Thymus (tissue), 11 donors: ENCODE measurements around the gene SSH2. TPM values are rescaled to one million over a fixed set of nuclear protein-coding genes. Genes with fewer than 3 reads are reported as not detected.

Source experiments
- DNase-seq, 9 donors: peaks; one replicate each; pipeline ENCODE4 v3.0.0-alpha.2; 2013; ENCODE audit warnings: low spot score in 9 of 9, low read depth in 6 of 9, missing footprints in 1 of 9
- H3K27ac ChIP-seq, 2 donors: one replicate each; pipeline ENCODE4 v1.5.1; 2013; ENCODE audit warnings: control low read depth in 1 of 2, low read depth in 1 of 2, low read length in 1 of 2, mild to moderate bottlenecking in 1 of 2, moderate library complexity in 1 of 2
- H3K27me3 ChIP-seq, 2 donors: one replicate each; pipeline ENCODE4 v1.5.1; 2013; ENCODE audit warnings: low read length in 1 of 2; ENCODE audit not compliant: control insufficient read depth in 2 of 2, insufficient read depth in 1 of 2
- H3K36me3 ChIP-seq, 2 donors: one replicate each; pipeline ENCODE4 v1.5.1; 2013; ENCODE audit warnings: low read length in 1 of 2, mild to moderate bottlenecking in 1 of 2, moderate library complexity in 1 of 2; ENCODE audit not compliant: control insufficient read depth in 2 of 2, insufficient read depth in 2 of 2
- H3K4me1 ChIP-seq, 2 donors: one replicate each; pipeline ENCODE4 v1.5.1; 2013; ENCODE audit warnings: low read length in 2 of 2; ENCODE audit not compliant: control insufficient read depth in 2 of 2, insufficient read depth in 2 of 2
- H3K4me3 ChIP-seq, 2 donors: one replicate each; pipeline ENCODE4 v1.5.1; 2013; ENCODE audit warnings: low read length in 2 of 2, control low read depth in 1 of 2, mild to moderate bottlenecking in 1 of 2
- H3K9me3 ChIP-seq, 2 donors: one replicate each; pipeline ENCODE4 v1.5.1; 2013; ENCODE audit warnings: low read length in 1 of 2, mild to moderate bottlenecking in 1 of 2; ENCODE audit not compliant: control insufficient read depth in 2 of 2, insufficient read depth in 1 of 2
- WGBS: extraction: QIAGEN DNeasy Blood & Tissue Kit; methylation state at CpG from one replicate; pipeline ENCODE4 v1.1.7; 2013; 5-methylcytosine and 5-hydroxymethylcytosine counted together
- polyA plus RNA-seq: library from polyadenylated mRNA; stranded (reverse); fragments of 200-250 nt; gene quantifications from one replicate; pipeline ENCODE4 v1.2.3, GENCODE V29; 2013
- total RNA-seq: library from RNA; stranded (reverse); fragments of 120-200 nt; gene quantifications from one replicate; pipeline ENCODE4 v1.2.4, GENCODE V29; 2013
- donor health status: healthy.

The SSH2 gene
- total and polyA plus RNA-seq, 2 donors, result 25.4 to 28.5 TPM

- WGBS, result 70% methylated on average over 15 of the region's 15 CpGs
- Histone ChIP-seq H3K27me3 (no peaks in the 10 kb centered on the region), H3K9me3 (no peaks in the 10 kb centered on the region), H3K4me1 (peaks cover 10 to 21% of the 10 kb centered on the region in 2 donors), H3K4me3 (no peak overlapping the region), H3K27ac (peak overlapping the region in 1 of 2 donors; percentile 14), H3K36me3 (peaks cover 71 to 84% of the 10 kb centered on the region in 2 donors)
- DNase-seq, result peak in 8 of 9 donors; percentile 75 to 93 (median 86)
These were observed 349.9 kb downstream of the SSH2 start for GRCh38 chr17:29579866-29580771.

GRCh38 chr17:29578626-29579485 lies 351.2 kb downstream of the SSH2 start:
- H3K27ac ChIP-seq, result no peak overlapping the region
- no peak overlapping the region for H3K4me3 ChIP-seq
- no peak for DNase-seq

GRCh38 chr17:29577385-29578211 lies 352.4 kb downstream of the SSH2 start:
- 92% methylated on average over 22 of the region's 22 CpGs for WGBS
- DNase-seq, result no peak
- Histone ChIP-seq H3K4me3 (no peak overlapping the region), H3K27ac (no peak overlapping the region), H3K9me3 (no peaks in the 10 kb centered on the region), H3K27me3 (no peaks in the 10 kb centered on the region), H3K4me1 (peaks cover 4 to 9% of the 10 kb centered on the region in 2 donors), H3K36me3 (peaks cover 79 to 94% of the 10 kb centered on the region in 2 donors)

More at GRCh38 chr17:29578626-29579485, 351.2 kb downstream of the SSH2 start:
- WGBS, result 97% methylated on average over 14 of the region's 14 CpGs
- H3K27me3 ChIP-seq, result no peaks in the 10 kb centered on the region
- peaks cover 81 to 96% of the 10 kb centered on the region in 2 donors for H3K36me3 ChIP-seq
- peaks cover 4 to 8% of the 10 kb centered on the region in 2 donors for H3K4me1 ChIP-seq
- no peaks in the 10 kb centered on the region for H3K9me3 ChIP-seq

- peaks cover 4 to 14% of the 10 kb centered on the region in 2 donors for H3K4me1 ChIP-seq
- H3K27ac ChIP-seq, result no peak overlapping the region
- no peaks in the 10 kb centered on the region for H3K9me3 ChIP-seq
- H3K27me3 ChIP-seq, result no peaks in the 10 kb centered on the region
- H3K36me3 ChIP-seq, result peaks cover 76 to 88% of the 10 kb centered on the region in 2 donors
- no peak for DNase-seq
- H3K4me3 ChIP-seq, result no peak overlapping the region
- 99% methylated on average over 9 of the region's 9 CpGs for WGBS
These were observed 353.0 kb downstream of the SSH2 start for GRCh38 chr17:29577001-29577370.

- no peak overlapping the region for H3K4me3 ChIP-seq
- H3K36me3 ChIP-seq, result peaks cover 73 to 84% of the 10 kb centered on the region in 2 donors
- H3K27ac ChIP-seq, result no peak overlapping the region
- H3K4me1 ChIP-seq, result peaks cover 4 to 14% of the 10 kb centered on the region in 2 donors
- H3K27me3 ChIP-seq, result no peaks in the 10 kb centered on the region
- H3K9me3 ChIP-seq, result no peaks in the 10 kb centered on the region
- 97% methylated on average over 37 of the region's 37 CpGs for WGBS
- no peak for DNase-seq
These were observed 353.6 kb downstream of the SSH2 start for GRCh38 chr17:29576214-29577000.

Other genes with a start within 250 kb of the SSH2 start
- 1.5 TPM for gene EFCAB5, start 11.4 kb upstream of the SSH2 start, total RNA-seq
- 0.57 TPM for gene EFCAB5, start 11.4 kb upstream of the SSH2 start, polyA plus RNA-seq
- 7.8 TPM for gene NSRP1, start 186.6 kb upstream of the SSH2 start, total RNA-seq
- 34.3 TPM for gene NSRP1, start 186.6 kb upstream of the SSH2 start, polyA plus RNA-seq